Trophoblast cell (in vitro differentiated cells and primary cell): ENCODE results near the gene CACNA1H.

Experiments
- DNase-seq, 2 donors: peaks; one replicate each; pipeline ENCODE4 v3.0.0-alpha.2; 2016
- H2AFZ ChIP-seq: 2 replicates; pipeline ENCODE4 v1.6.1; 2013; ENCODE audit warnings: low read length, moderate library complexity, mild to moderate bottlenecking; ENCODE audit not compliant: insufficient read depth, poor library complexity
- H2AK5ac ChIP-seq: 2 replicates; pipeline ENCODE4 v1.6.1; 2013; ENCODE audit warnings: mild to moderate bottlenecking, low read length
- H2BK120ac ChIP-seq: 2 replicates; pipeline ENCODE4 v1.6.1; 2013; ENCODE audit warnings: low read length, mild to moderate bottlenecking, moderate library complexity; ENCODE audit not compliant: insufficient read depth, poor library complexity
- H2BK12ac ChIP-seq: 2 replicates; pipeline ENCODE4 v1.6.1; 2013; ENCODE audit warnings: mild to moderate bottlenecking, low read length, moderate library complexity
- H2BK5ac ChIP-seq: 2 replicates; pipeline ENCODE4 v1.6.1; 2013; ENCODE audit warnings: low read length, low read depth, moderate library complexity, mild to moderate bottlenecking; ENCODE audit not compliant: poor library complexity
- H3K14ac ChIP-seq: 2 replicates; pipeline ENCODE4 v1.6.1; 2013; ENCODE audit warnings: mild to moderate bottlenecking, low read length
- H3K18ac ChIP-seq: 2 replicates; pipeline ENCODE4 v1.6.1; 2013; ENCODE audit warnings: mild to moderate bottlenecking, low read length
- H3K23ac ChIP-seq: 2 replicates; pipeline ENCODE4 v1.6.1; 2013; ENCODE audit warnings: low read length
- H3K27ac ChIP-seq: 2 replicates; pipeline ENCODE4 v1.5.1; 2013; ENCODE audit warnings: low read depth, mild to moderate bottlenecking, inconsistent platforms, low read length, moderate library complexity
- H3K27me3 ChIP-seq: 2 replicates; pipeline ENCODE4 v1.6.1; 2013; ENCODE audit warnings: inconsistent platforms, mild to moderate bottlenecking, low read length, moderate library complexity; ENCODE audit not compliant: insufficient read depth
- H3K36me3 ChIP-seq, 2 experiments: 1 replicate in 1 of 2; 2 replicates in 1 of 2; pipeline ENCODE4 v1.6.1; 2013; ENCODE audit warnings: low read length in 2 of 2, mild to moderate bottlenecking in 2 of 2, moderate library complexity in 1 of 2; ENCODE audit not compliant: insufficient read depth in 2 of 2, control insufficient read depth in 1 of 2
- H3K4ac ChIP-seq: 2 replicates; pipeline ENCODE4 v1.6.1; 2013; ENCODE audit warnings: low read depth, mild to moderate bottlenecking, low read length, moderate library complexity
- H3K4me1 ChIP-seq, 2 experiments: 1 replicate in 1 of 2; 2 replicates in 1 of 2; pipeline ENCODE4 v1.6.1; 2013; ENCODE audit warnings: low read length in 2 of 2, mild to moderate bottlenecking in 2 of 2, moderate library complexity in 1 of 2; ENCODE audit not compliant: insufficient read depth in 2 of 2, control insufficient read depth in 1 of 2
- H3K4me2 ChIP-seq: 2 replicates; pipeline ENCODE4 v1.6.1; 2013; ENCODE audit warnings: inconsistent platforms, mild to moderate bottlenecking, low read length, moderate library complexity
- H3K4me3 ChIP-seq: 2 replicates; pipeline ENCODE4 v1.5.1; 2013; ENCODE audit warnings: mild to moderate bottlenecking, low read depth, low read length, inconsistent platforms
- H3K79me1 ChIP-seq: one replicate; pipeline ENCODE4 v1.6.1; 2013; ENCODE audit warnings: low read length
- H3K79me2 ChIP-seq: 2 replicates; pipeline ENCODE4 v1.6.1; 2013; ENCODE audit warnings: low read length, mild to moderate bottlenecking; ENCODE audit not compliant: control insufficient read depth, insufficient read depth, poor library complexity
- H3K9ac ChIP-seq: 2 replicates; pipeline ENCODE4 v1.6.1; 2013; ENCODE audit warnings: mild to moderate bottlenecking, low read length
- H3K9me3 ChIP-seq: 2 replicates; pipeline ENCODE4 v1.6.1; 2013; ENCODE audit warnings: low read depth, mild to moderate bottlenecking, control low read depth, inconsistent platforms, low read length; ENCODE audit not compliant: insufficient read depth
- H4K12ac ChIP-seq: 2 replicates; pipeline ENCODE4 v1.6.1; 2013; ENCODE audit warnings: low read depth, mild to moderate bottlenecking, low read length, moderate library complexity
- H4K8ac ChIP-seq: 2 replicates; pipeline ENCODE4 v1.6.1; 2013; ENCODE audit warnings: low read depth, mild to moderate bottlenecking, low read length, moderate library complexity
- H4K91ac ChIP-seq: one replicate; pipeline ENCODE4 v1.6.1; 2013; ENCODE audit warnings: low read depth, mild to moderate bottlenecking, low read length, moderate library complexity
- WGBS: extraction: QIAGEN DNeasy Blood & Tissue Kit; methylation state at CpG from one replicate; pipeline ENCODE4 v1.1.7; 2013; ENCODE audit warnings: missing lambda C conversion rate; ENCODE audit not compliant: insufficient read length, insufficient coverage; ENCODE audit errors: extremely low coverage; 5-methylcytosine and 5-hydroxymethylcytosine counted together

Gene CACNA1H

DNA sequence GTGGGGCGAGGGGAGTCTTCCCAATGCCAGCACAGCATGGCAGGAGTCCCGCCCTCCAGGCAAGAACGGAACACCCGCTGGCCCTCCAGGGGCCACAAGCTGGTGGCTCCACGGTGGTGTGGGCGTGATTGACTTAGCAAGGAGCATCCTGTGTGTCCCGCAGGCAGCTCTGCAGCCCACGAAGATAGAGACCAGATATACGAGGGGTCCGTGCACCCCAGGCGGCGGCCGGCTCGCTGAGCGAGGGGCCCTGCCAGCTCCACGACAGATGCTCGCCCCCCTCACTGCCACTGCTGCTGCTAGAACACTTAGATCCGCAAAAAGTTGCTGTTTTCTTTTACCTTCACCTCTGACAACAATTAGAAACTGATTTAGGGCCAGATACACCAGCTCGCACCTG, 10.0 kb upstream of the CACNA1H start:
- Histone ChIP-seq H3K4me3 (no peak overlapping the region), H3K36me3 (no peaks in the 10 kb centered on the region), H3K14ac (no peak overlapping the region), H3K79me2 (no peaks in the 10 kb centered on the region), H3K27ac (no peak overlapping the region), H3K9ac (no peak overlapping the region), H3K4me1 (no peaks in the 10 kb centered on the region), H3K9me3 (peaks cover 3% of the 10 kb centered on the region), H3K18ac (no peak overlapping the region), H3K4me2 (no peak overlapping the region), H4K12ac (no peak overlapping the region), H2AFZ (no peak overlapping the region), H2BK12ac (no peak overlapping the region), H4K8ac (no peak overlapping the region), H3K27me3 (no peaks in the 10 kb centered on the region), H2AK5ac (no peak overlapping the region), H3K4ac (no peak overlapping the region), H2BK120ac (no peak overlapping the region), H4K91ac (no peak overlapping the region), H3K23ac (no peak overlapping the region), H2BK5ac (no peak overlapping the region), H3K79me1 (no peaks in the 10 kb centered on the region)
- DNase-seq: no peak
- WGBS: no CpG with 5 or more reads among the region's 19 CpGs

DNA sequence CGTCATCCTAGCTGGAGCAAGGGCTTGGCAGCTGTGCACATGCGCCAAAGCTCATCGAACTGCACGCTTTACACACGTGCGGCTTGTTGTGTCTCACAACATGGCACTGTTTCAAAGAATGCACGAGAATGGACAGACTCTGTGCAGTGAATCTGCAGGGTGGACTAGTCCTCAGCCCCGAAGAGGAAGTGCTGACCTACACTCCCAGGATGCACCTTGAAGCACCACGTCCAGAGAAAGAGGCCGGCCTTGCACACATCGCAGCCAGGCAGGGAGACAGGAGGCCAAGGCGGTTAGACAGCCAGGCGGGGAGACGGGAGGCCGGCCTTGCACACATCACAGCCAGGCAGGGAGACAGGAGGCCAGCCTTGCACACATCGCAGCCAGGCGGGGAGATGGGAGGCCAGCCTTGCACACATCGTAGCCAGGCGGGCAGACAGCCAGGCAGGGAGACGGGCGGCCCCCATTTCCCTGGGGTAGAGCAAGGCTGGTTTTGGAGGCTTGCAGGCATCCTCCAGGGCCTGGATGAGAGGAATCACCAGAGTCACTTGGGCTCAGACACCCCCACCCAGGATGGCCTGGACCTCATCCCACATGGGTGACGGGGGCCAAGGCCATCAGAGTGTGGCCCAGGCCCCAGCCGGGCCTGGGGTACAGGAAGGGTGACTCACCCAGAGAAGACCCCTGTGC, 9.0 kb upstream of the CACNA1H start:
- Histone ChIP-seq H3K79me2 (no peaks in the 10 kb centered on the region), H3K23ac (peak overlapping the region; percentile 37), H2BK120ac (no peak overlapping the region), H3K9me3 (peaks cover 6% of the 10 kb centered on the region), H4K8ac (no peak overlapping the region), H3K14ac (no peak overlapping the region), H3K79me1 (no peaks in the 10 kb centered on the region), H3K27me3 (no peaks in the 10 kb centered on the region), H3K4me2 (no peak overlapping the region), H4K91ac (no peak overlapping the region), H3K9ac (no peak overlapping the region), H3K4me3 (peak overlapping the region; percentile 20), H3K27ac (no peak overlapping the region), H3K18ac (no peak overlapping the region), H3K4me1 (no peaks in the 10 kb centered on the region), H4K12ac (no peak overlapping the region), H2AK5ac (no peak overlapping the region), H2BK12ac (no peak overlapping the region), H3K4ac (no peak overlapping the region), H3K36me3 (no peaks in the 10 kb centered on the region), H2BK5ac (no peak overlapping the region), H2AFZ (no peak overlapping the region)
- no CpG with 5 or more reads among the region's 23 CpGs for WGBS
- DNase-seq: no peak

DNA sequence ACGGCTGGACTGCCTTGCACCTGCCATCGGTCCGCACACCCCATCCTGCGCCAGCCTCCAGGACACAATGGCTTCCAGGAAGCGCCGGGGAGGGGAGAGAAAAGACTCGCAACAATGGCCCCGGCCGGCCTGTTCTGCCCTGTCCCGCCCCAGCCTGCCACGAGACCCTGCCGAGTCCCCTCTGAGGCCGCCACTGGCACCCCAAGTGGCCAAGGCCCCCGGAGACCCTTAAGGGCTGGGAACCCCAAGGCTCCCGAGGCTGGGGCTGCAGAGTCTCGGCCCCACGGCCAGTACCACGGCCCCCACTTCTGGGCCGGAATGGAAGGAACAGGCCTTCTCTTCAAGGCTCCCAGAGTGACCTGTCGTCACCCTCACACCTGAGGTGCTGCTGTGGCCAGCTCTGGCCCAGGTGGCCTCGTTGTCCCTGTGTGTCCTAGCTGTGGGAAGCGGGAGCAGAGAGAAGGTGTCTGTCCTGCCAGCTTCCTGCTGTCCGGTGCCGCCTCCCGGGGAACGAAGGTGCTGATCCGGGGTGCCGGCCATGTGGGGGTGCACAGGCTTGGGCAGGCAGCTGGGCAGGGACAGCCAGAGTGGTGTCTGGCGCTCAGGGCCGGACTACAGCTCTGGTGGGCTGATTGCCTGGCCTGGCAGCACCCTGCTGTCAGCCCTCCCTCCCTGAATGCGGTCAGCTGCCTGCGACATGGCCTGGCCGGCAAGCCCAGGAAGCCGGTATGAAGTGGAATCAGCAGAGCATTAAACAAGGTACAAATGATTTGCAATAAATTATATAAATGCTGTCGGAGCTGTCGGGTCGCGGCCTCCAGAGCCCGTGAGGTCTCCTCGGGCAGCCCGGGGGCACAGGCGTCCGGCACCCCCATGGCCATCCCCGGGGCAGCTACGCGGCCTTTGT, 8.2 kb upstream of the CACNA1H start:
- H2AFZ ChIP-seq: no peak overlapping the region
- H3K27ac ChIP-seq: no peak overlapping the region

DNA sequence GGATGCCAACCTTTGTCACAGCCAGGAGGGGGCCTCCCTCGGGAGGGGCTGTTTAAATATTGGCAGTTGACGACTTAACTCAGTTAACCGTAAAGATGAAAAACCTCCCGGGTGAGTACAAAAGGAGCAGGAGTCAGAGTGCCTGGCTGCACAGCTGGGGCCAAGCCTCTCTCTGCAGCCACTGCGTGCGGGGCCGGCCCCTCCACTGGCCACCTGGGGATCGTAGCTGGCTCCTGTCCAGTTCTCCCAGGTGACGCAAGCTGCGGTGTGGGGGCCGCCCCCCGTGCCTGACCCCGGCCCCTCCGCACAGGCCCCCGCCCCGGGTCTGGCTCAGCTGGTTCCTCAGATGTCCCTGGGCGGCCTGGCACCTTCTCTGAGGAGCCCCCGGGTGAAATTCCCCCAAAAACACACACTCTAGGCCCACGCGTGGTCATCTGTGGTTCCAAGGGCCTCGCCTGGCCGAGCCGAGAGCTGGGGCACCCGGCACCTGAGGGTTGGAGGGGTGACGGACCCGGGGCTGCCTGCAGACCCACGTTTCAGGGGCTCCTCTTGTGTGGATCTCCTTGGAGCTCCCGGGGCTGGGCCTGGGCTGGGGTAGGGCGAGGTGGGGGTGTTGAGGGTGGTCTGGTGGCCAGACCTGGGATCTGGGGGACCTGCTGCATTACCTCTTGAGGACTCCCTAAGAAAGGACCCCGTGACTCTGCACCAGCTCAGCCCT, 7.4 kb upstream of the CACNA1H start:
- no peak overlapping the region for H4K8ac ChIP-seq
- H3K18ac ChIP-seq: no peak overlapping the region
- no peak overlapping the region for H2BK120ac ChIP-seq
- H3K14ac ChIP-seq: no peak overlapping the region
- H2AFZ ChIP-seq: no peak overlapping the region
- H3K4me2 ChIP-seq: no peak overlapping the region
- H3K9ac ChIP-seq: no peak overlapping the region
- H4K91ac ChIP-seq: no peak overlapping the region
- no peak overlapping the region for H2BK5ac ChIP-seq
- no peak for DNase-seq
- no peaks in the 10 kb centered on the region for H3K4me1 ChIP-seq
- no CpG with 5 or more reads among the region's 30 CpGs for WGBS
- H3K23ac ChIP-seq: no peak overlapping the region
- H2BK12ac ChIP-seq: no peak overlapping the region
- no peak overlapping the region for H3K4ac ChIP-seq
- no peak overlapping the region for H3K27ac ChIP-seq
- H3K4me3 ChIP-seq: no peak overlapping the region
- H3K9me3 ChIP-seq: peaks cover 6% of the 10 kb centered on the region
- no peaks in the 10 kb centered on the region for H3K36me3 ChIP-seq
- no peak overlapping the region for H2AK5ac ChIP-seq
- no peaks in the 10 kb centered on the region for H3K79me1 ChIP-seq
- no peaks in the 10 kb centered on the region for H3K79me2 ChIP-seq
- no peaks in the 10 kb centered on the region for H3K27me3 ChIP-seq
- H4K12ac ChIP-seq: no peak overlapping the region

More for the DNA sequence above, 8.2 kb upstream of the CACNA1H start:
- no peak overlapping the region for H4K12ac ChIP-seq
- H3K36me3 ChIP-seq: no peaks in the 10 kb centered on the region
- no peak overlapping the region for H3K4me2 ChIP-seq
- no peak overlapping the region for H3K18ac ChIP-seq
- no peak overlapping the region for H3K23ac ChIP-seq
- no peaks in the 10 kb centered on the region for H3K4me1 ChIP-seq
- no peaks in the 10 kb centered on the region for H3K79me2 ChIP-seq
- H3K27me3 ChIP-seq: no peaks in the 10 kb centered on the region
- no peak overlapping the region for H2BK12ac ChIP-seq
- H2BK120ac ChIP-seq: no peak overlapping the region
- no peaks in the 10 kb centered on the region for H3K79me1 ChIP-seq
- H3K9me3 ChIP-seq: peaks cover 6% of the 10 kb centered on the region
- no peak overlapping the region for H4K91ac ChIP-seq
- DNase-seq: no peak
- no peak overlapping the region for H3K14ac ChIP-seq
- H2AK5ac ChIP-seq: no peak overlapping the region
- WGBS: no CpG with 5 or more reads among the region's 46 CpGs
- H4K8ac ChIP-seq: no peak overlapping the region
- H3K4ac ChIP-seq: no peak overlapping the region
- H3K9ac ChIP-seq: no peak overlapping the region
- no peak overlapping the region for H3K4me3 ChIP-seq
- H2BK5ac ChIP-seq: no peak overlapping the region
